Keratinocyte (primary cell): ENCODE results near the gene SDK2. TPM values are rescaled to one million over a fixed set of nuclear protein-coding genes. Genes with fewer than 3 reads are reported as not detected.

Experiments used
- DNase-seq: peaks from one replicate; pipeline ENCODE4 v3.0.0-alpha.2; 2011; ENCODE audit warnings: low read depth, missing footprints, low spot score
- FAIRE-seq: peaks from 2 replicates; lab custom pipeline; 2011; peaks lifted over from hg19 to GRCh38; lab: Jason Lieb, UNC
- H2AFZ ChIP-seq: 2 replicates; pipeline ENCODE4 v1.6.0; 2012; ENCODE audit warnings: low read length, control low read depth, inconsistent platforms; ENCODE audit not compliant: control insufficient read depth
- H3K27ac ChIP-seq: 2 replicates; pipeline ENCODE4 v1.5.1; 2011; ENCODE audit warnings: low read length; ENCODE audit not compliant: control insufficient read depth, insufficient read depth
- H3K27me3 ChIP-seq: 3 replicates; pipeline ENCODE4 v1.6.0; 2011; ENCODE audit warnings: low read length; ENCODE audit not compliant: control insufficient read depth, insufficient read depth; ENCODE audit errors: extremely low read depth
- H3K36me3 ChIP-seq, 2 experiments: 2 replicates in 1 of 2; 3 replicates in 1 of 2; pipeline ENCODE4 v1.5.1; 2011; ENCODE audit warnings: low read length in 2 of 2, mild to moderate bottlenecking in 1 of 2; ENCODE audit not compliant: control insufficient read depth in 2 of 2, insufficient read depth in 2 of 2; ENCODE audit errors: extremely low read depth in 1 of 2
- H3K4me1 ChIP-seq: 3 replicates; pipeline ENCODE4 v1.5.1; 2011; ENCODE audit warnings: low read length; ENCODE audit not compliant: control insufficient read depth, insufficient read depth; ENCODE audit errors: extremely low read depth
- H3K4me2 ChIP-seq: 3 replicates; pipeline ENCODE4 v1.6.0; 2011; ENCODE audit warnings: low read depth, low read length; ENCODE audit not compliant: control insufficient read depth, insufficient read depth; ENCODE audit errors: extremely low read depth
- H3K4me3 ChIP-seq, 3 experiments: fragments of 200-600 bp in 1 of 3; sonication (generic) in 1 of 3; 2 replicates in 2 of 3; 3 replicates in 1 of 3; pipeline ENCODE4 v1.5.1; 2011 to 2016; ENCODE audit warnings: low read length in 3 of 3, mild to moderate bottlenecking in 3 of 3, control low read depth in 2 of 3, inconsistent platforms in 1 of 3, low read depth in 1 of 3, mixed read lengths in 1 of 3, mixed run types in 1 of 3, moderate library complexity in 1 of 3; ENCODE audit not compliant: control insufficient read depth in 2 of 3, insufficient read depth in 2 of 3; ENCODE audit errors: extremely low read depth in 1 of 3
- H3K79me2 ChIP-seq: 2 replicates; pipeline ENCODE4 v1.6.0; 2012; ENCODE audit warnings: low read length; ENCODE audit not compliant: control insufficient read depth, insufficient read depth
- H3K9ac ChIP-seq: 3 replicates; pipeline ENCODE4 v1.6.0; 2011; ENCODE audit warnings: low read length; ENCODE audit not compliant: control insufficient read depth, insufficient read depth; ENCODE audit errors: extremely low read depth
- H3K9me1 ChIP-seq: 3 replicates; pipeline ENCODE4 v1.6.0; 2011; ENCODE audit warnings: low read length; ENCODE audit not compliant: control insufficient read depth, insufficient read depth; ENCODE audit errors: extremely low read depth
- H3K9me3 ChIP-seq: 2 replicates; pipeline ENCODE4 v1.5.1; 2012; ENCODE audit warnings: low read depth, low read length; ENCODE audit not compliant: control insufficient read depth
- H4K20me1 ChIP-seq: 3 replicates; pipeline ENCODE4 v1.6.0; 2011; ENCODE audit warnings: low read length; ENCODE audit not compliant: control insufficient read depth, insufficient read depth; ENCODE audit errors: extremely low read depth
- EZH2 ChIP-seq: IDR thresholded peaks from one replicate; pipeline ENCODE4 v1.6.1; 2012; ENCODE audit warnings: inconsistent platforms, mild to moderate bottlenecking, low read length, moderate library complexity
- dilution Hi-C: fragments of 300-500 bp; cut with MboI; formaldehyde crosslinking; loops from one replicate; pipeline ENCODE4 v1.7.0; 2020; ENCODE audit warnings: low sequenced_read_pairs; ENCODE audit not compliant: extremely low pct_ligation_motif_present
- polyA plus RNA-seq, 5 experiments: library from polyadenylated mRNA; depleted of rRNA in 3 of 5; stranded (reverse) in 3 of 5; stranded (forward) in 1 of 5; unstranded in 1 of 5; fragments of >200 nt; gene quantifications; 1 replicate in 1 of 5; 2 replicates in 3 of 5; 3 replicates in 1 of 5; pipeline versions ENCODE4 v1.2.1 to v1.2.3, GENCODE V29; 2011 to 2012; ENCODE audit warnings: missing spikeins in 2 of 5, low read depth in 1 of 5, low replicate concordance in 1 of 5
- TF ChIP-seq, protein P1 (sequence below), 3 experiments: IDR thresholded peaks in 1 of 3; conservative IDR thresholded peaks in 1 of 3; optimal IDR thresholded peaks in 1 of 3; 2 replicates in 2 of 3; 3 replicates in 1 of 3; pipeline versions ENCODE3 to v1.5.1; 2011; ENCODE audit warnings: low read length in 3 of 3, mild to moderate bottlenecking in 3 of 3, moderate library complexity in 2 of 3, control low read depth in 1 of 3, inconsistent platforms in 1 of 3; ENCODE audit not compliant: insufficient read depth in 2 of 3; ENCODE audit errors: extremely low read depth in 1 of 3

Gene SDK2
- polyA plus RNA-seq, 1 donor (not counting 4 experiments of a cell fraction or from before 2014, with no cell fraction given) = 1.8 TPM

DNA sequence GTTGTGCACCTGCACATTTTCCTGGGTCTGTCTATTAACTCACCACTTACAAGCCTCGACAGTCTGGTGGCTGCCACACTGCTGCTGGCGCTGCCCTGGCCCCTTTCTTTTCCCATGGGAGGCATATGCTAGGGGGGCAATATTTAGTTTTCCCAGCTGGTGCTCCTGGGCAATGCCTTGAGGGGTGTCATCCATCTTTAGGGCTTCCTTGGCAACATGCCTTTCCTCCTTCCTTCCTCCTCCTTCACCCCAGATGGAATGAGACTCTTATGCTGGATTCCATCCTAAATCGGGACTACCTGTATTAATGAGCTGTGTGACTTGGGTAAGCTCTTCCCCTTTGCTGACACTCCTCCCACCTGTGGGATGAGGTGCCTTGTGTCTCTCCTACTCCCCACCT lies 267.6 kb downstream of the SDK2 start:
- Histone ChIP-seq H3K27ac (no peak overlapping the region), H3K4me2 (no peak overlapping the region), H3K36me3 (peaks cover 0 to 2% of the 10 kb centered on the region in 2 experiments), H3K9ac (no peak overlapping the region), H3K9me1 (no peaks in the 10 kb centered on the region), H4K20me1 (no peaks in the 10 kb centered on the region), H2AFZ (no peak overlapping the region), H3K27me3 (peaks cover 9% of the 10 kb centered on the region), H3K4me3 (no peak overlapping the region), H3K79me2 (no peaks in the 10 kb centered on the region), H3K4me1 (peaks cover 3% of the 10 kb centered on the region), H3K9me3 (no peaks in the 10 kb centered on the region)
- dilution Hi-C loops = no loop called here
- TF ChIP-seq, protein P1, sequence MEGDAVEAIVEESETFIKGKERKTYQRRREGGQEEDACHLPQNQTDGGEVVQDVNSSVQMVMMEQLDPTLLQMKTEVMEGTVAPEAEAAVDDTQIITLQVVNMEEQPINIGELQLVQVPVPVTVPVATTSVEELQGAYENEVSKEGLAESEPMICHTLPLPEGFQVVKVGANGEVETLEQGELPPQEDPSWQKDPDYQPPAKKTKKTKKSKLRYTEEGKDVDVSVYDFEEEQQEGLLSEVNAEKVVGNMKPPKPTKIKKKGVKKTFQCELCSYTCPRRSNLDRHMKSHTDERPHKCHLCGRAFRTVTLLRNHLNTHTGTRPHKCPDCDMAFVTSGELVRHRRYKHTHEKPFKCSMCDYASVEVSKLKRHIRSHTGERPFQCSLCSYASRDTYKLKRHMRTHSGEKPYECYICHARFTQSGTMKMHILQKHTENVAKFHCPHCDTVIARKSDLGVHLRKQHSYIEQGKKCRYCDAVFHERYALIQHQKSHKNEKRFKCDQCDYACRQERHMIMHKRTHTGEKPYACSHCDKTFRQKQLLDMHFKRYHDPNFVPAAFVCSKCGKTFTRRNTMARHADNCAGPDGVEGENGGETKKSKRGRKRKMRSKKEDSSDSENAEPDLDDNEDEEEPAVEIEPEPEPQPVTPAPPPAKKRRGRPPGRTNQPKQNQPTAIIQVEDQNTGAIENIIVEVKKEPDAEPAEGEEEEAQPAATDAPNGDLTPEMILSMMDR (optimal IDR thresholded peaks at IDR 0.05 in 1 of 3, IDR thresholded peaks at IDR 0.05 in 1 of 3, conservative IDR thresholded peaks at IDR 0.05 in 1 of 3; ENCODE audit: extremely low read depth in 1 of 3, insufficient read depth in 2 of 3, low read length in 3 of 3) = no peak
- TF ChIP-seq EZH2 = no peak
- no peak for DNase-seq
- FAIRE-seq = no peak

DNA sequence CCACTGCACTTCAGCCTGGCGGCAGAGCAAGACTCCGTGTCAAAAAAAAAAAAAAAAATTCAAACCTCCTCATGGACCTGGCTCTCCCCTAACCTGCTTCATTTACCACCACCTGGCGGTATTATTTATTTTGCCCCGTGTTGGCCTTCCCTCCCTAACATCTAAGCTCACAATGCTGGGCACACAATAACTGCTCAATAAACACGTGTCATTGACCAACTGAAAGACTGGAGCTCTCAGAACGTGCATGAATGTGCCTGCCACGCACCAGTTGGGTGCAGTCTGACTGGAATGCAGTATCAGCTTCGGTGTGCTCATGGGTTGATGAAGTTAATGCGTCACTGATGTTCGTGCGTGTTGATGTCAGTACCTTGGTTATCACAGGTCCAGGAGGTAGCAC lies 268.1 kb downstream of the SDK2 start:
- dilution Hi-C loops = no loop called here
- Histone ChIP-seq H3K4me1 (peaks cover 6% of the 10 kb centered on the region), H3K36me3 (peaks cover 0 to 2% of the 10 kb centered on the region in 2 experiments), H3K27me3 (peaks cover 9% of the 10 kb centered on the region), H2AFZ (no peak overlapping the region), H3K4me3 (no peak overlapping the region), H3K4me2 (no peak overlapping the region), H3K79me2 (no peaks in the 10 kb centered on the region), H3K9me1 (no peaks in the 10 kb centered on the region), H3K9me3 (no peaks in the 10 kb centered on the region), H4K20me1 (no peaks in the 10 kb centered on the region), H3K9ac (no peak overlapping the region), H3K27ac (no peak overlapping the region)
- TF ChIP-seq, protein P1 (optimal IDR thresholded peaks at IDR 0.05 in 1 of 3, IDR thresholded peaks at IDR 0.05 in 1 of 3, conservative IDR thresholded peaks at IDR 0.05 in 1 of 3; ENCODE audit: extremely low read depth in 1 of 3, insufficient read depth in 2 of 3, low read length in 3 of 3) = no peak
- TF ChIP-seq EZH2 = no peak
- DNase-seq (no peak), FAIRE-seq (no peak)
